Epithelial cell of proximal tubule (primary cell): Measurements from ENCODE around the gene TRA2A. TPM values are rescaled to one million over a fixed set of nuclear protein-coding genes. Genes with fewer than 3 reads are reported as not detected.

Experiments used
- DNase-seq: peaks from one replicate; pipeline ENCODE4 v3.0.0-alpha.2; 2011; ENCODE audit warnings: low read depth
- H3K4me3 ChIP-seq: 2 replicates; pipeline ENCODE4 v1.5.1; 2011; ENCODE audit warnings: low read depth, mild to moderate bottlenecking, low read length
- total RNA-seq: library from RNA; depleted of rRNA; stranded (reverse); fragments of >200 nt; gene quantifications from 2 replicates; pipeline ENCODE4 v1.2.3, GENCODE V29; 2015
- TF ChIP-seq, protein P1 (sequence below): conservative IDR thresholded peaks from 2 replicates; pipeline ENCODE4 v1.5.1; 2012; ENCODE audit warnings: low read depth, mild to moderate bottlenecking, low read length

Gene TRA2A
- total RNA-seq, 1 donor from 2014 or later = 23.1 TPM

DNA sequence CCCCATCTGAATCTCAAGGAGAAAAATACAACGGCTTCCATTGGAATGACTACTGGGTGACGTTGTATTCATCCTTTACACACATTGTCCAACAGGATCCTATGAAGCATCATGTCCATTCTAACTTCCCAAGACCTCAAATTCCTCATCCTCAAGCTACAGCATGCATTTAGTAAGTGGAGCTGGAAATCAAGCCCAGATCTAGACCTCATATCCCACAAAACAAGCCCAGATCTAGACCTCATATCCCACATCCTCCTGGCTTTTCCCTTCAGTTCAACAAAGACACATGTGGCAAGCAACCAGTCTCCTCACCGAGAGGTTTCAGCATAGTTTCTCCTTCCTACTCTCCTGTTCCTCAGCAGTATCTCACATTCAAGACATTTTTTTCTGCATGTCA lies 73.7 kb downstream of the TRA2A start:
- TF ChIP-seq, protein P1, sequence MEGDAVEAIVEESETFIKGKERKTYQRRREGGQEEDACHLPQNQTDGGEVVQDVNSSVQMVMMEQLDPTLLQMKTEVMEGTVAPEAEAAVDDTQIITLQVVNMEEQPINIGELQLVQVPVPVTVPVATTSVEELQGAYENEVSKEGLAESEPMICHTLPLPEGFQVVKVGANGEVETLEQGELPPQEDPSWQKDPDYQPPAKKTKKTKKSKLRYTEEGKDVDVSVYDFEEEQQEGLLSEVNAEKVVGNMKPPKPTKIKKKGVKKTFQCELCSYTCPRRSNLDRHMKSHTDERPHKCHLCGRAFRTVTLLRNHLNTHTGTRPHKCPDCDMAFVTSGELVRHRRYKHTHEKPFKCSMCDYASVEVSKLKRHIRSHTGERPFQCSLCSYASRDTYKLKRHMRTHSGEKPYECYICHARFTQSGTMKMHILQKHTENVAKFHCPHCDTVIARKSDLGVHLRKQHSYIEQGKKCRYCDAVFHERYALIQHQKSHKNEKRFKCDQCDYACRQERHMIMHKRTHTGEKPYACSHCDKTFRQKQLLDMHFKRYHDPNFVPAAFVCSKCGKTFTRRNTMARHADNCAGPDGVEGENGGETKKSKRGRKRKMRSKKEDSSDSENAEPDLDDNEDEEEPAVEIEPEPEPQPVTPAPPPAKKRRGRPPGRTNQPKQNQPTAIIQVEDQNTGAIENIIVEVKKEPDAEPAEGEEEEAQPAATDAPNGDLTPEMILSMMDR = no peak
- no peak for DNase-seq
- no peak overlapping the region for H3K4me3 ChIP-seq

DNA sequence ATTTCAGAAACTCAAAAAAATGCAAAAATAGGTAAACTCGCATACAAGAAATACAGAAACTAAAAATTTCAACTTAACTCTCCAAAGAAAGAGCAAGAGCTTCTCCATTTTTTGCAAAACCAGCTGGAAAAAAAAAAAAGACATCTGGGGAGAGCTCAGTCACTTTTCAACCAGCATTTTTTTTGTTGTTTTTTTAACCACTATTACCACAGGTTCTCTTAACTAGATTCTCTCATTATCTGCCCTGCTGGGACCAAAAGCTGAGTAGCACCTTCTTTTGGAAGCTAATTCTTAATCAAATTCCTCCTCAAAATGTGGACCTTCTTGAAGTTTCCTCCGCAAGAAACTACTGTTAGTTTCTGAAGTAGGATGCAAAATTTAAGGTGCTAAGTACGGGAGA lies 75.7 kb downstream of the TRA2A start:
- TF ChIP-seq, protein P1 = no peak
- no peak overlapping the region for H3K4me3 ChIP-seq
- no peak for DNase-seq

DNA sequence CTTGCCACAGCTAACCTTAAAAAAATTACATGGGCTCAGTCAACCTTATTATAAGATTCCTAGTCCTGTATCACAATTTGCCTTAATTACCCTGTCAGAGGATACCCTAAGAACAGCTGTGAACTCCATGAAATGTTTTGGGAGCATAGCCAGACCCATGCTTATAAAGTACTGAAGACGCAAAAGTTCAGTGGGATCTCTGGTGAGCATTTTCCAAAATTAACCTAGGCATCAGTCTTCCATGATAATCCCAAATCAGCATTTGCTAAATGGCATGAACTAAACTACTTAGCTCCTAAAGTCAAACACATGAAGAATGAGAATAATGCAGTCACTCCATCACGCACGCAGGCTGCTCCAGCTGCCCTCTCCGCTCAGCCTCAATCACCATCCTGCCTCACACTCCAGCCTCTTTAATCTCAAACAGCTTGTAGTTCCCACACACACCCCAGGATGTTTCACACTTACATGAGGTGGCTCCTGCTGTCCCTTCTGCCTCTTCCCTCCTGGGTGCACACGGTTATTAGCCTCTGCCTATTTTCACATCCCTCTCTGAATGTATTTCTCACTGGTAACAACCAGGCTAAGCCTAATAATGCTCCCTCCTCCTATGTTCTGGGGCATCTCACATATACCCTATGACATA lies 76.8 kb downstream of the TRA2A start:
- TF ChIP-seq, protein P1 = no peak
- H3K4me3 ChIP-seq = no peak overlapping the region
- no peak for DNase-seq

Other genes with a start within 250 kb of the TRA2A start
- 95.7 and 97.4 TPM in 2 replicates for gene MALSU1, start 232.6 kb downstream of the TRA2A start, total RNA-seq
- gene IGF2BP3, start 61.5 kb downstream of the TRA2A start, total RNA-seq = 42.4 and 49.3 TPM in 2 replicates
- 9.9 and 13.4 TPM in 2 replicates for gene CCDC126, start 65.4 kb upstream of the TRA2A start, total RNA-seq
- 13.2 and 13.4 TPM in 2 replicates for gene FAM221A, start 148.2 kb upstream of the TRA2A start, total RNA-seq
- 0.12 and 0.43 TPM in 2 replicates for gene STK31, start 178.2 kb upstream of the TRA2A start, total RNA-seq